Forelimb muscle (tissue), 1 donor: ENCODE data around the gene CHRNB1. TPM values are rescaled to one million over a fixed set of nuclear protein-coding genes. Genes with fewer than 3 reads are reported as not detected.
A peak's percentile ranks its signal among the peaks of the same experiment; 100 is the strongest.

Experiments used
- DNase-seq: peaks from one replicate; pipeline ENCODE4 v3.0.0-alpha.2; 2013; ENCODE audit warnings: low read depth
- polyA plus RNA-seq: library from polyadenylated mRNA; unstranded; fragments of 120-200 nt; gene quantifications from one replicate; pipeline ENCODE4 v1.2.1, GENCODE V29; 2013; ENCODE audit not compliant: insufficient read length

The CHRNB1 gene, protein sequence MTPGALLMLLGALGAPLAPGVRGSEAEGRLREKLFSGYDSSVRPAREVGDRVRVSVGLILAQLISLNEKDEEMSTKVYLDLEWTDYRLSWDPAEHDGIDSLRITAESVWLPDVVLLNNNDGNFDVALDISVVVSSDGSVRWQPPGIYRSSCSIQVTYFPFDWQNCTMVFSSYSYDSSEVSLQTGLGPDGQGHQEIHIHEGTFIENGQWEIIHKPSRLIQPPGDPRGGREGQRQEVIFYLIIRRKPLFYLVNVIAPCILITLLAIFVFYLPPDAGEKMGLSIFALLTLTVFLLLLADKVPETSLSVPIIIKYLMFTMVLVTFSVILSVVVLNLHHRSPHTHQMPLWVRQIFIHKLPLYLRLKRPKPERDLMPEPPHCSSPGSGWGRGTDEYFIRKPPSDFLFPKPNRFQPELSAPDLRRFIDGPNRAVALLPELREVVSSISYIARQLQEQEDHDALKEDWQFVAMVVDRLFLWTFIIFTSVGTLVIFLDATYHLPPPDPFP
- 89.3 TPM for polyA plus RNA-seq

DNA sequence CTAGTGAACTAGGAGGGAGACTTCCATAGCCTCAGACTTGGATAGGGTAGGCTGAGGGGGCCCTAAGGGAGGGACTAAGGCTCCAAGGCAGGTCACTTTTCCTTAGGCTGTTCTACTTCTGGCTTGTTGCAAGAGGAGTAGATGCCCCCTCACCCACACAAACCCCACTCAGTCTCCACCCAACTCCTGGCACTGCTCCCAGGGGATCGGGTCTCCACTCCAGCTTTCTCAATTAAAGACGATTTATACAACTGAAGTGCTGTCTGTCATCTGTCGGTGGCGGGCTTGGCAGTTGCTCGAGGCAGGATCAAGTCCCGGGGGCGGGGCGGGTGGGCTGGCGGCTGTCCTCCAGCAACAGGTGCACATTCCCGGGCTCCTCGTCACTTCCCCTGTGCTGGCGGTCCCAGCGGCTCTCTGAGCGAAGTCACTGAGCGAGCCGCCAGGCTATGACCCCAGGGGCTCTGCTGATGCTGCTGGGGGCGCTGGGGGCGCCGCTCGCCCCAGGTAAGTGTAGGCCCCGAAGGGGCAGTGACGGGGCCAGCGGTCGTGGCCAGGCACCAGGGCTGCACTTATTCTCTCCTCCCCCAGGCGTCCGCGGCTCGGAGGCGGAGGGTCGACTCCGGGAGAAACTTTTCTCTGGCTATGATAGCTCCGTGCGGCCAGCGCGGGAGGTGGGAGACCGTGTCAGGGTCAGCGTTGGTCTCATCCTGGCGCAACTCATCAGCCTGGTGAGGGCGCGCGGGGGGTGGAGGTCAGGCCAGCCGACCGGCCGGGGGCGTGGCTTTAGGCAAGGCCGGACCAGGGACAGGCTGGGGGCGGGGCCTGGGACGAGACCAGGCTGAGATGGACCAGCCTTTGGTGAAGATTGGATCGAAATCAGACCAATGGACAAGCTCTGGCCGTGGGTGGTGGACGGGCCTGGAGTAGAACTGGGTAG, at the start of gene CHRNB1:
TSS of gene CHRNB1 (plus strand) at position 380 of the 937 bp plus-strand sequence. CDS start at position 447, 67 bp downstream.
- DNase-seq: no peak

DNA sequence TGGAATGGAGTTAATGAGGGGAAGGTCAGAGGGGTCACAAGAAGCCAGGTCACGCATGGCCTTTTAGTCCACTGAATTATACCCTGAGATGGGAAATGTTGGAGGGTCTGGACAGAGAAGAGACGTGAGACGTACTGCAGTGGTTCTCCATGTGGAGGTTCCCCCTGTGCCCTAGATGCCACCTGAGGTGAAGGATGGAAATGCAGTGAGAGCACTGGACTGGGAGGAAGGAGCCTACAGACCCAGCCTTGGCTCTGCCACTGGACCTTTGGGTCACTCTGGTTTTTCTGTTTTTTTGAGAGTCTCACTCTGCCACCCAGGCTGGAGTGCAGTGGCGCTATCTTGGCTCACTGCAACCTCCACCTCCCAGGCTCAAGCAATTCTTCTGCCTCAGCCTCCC, 48.7 kb upstream of the CHRNB1 start:
- DNase-seq: no peak

DNA sequence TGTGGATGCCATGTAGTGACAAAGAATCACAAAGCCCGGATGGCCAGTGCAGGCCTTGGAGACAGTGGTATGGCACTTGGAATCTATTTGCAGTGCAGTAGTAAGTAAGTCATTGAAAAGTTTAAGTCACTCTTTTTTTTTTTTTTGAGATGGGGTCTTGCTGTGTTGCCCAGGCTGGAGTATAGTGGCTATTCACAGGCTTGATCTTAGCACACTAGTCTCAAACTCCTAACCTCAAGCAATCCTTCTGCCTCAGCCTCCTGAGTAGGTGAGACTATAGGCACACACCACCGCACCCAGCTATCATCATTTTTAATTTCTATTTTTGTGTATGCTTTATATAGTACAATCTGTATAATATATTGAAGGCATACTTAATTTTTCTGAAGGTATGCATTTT, 46.2 kb upstream of the CHRNB1 start:
- DNase-seq: no peak

DNA sequence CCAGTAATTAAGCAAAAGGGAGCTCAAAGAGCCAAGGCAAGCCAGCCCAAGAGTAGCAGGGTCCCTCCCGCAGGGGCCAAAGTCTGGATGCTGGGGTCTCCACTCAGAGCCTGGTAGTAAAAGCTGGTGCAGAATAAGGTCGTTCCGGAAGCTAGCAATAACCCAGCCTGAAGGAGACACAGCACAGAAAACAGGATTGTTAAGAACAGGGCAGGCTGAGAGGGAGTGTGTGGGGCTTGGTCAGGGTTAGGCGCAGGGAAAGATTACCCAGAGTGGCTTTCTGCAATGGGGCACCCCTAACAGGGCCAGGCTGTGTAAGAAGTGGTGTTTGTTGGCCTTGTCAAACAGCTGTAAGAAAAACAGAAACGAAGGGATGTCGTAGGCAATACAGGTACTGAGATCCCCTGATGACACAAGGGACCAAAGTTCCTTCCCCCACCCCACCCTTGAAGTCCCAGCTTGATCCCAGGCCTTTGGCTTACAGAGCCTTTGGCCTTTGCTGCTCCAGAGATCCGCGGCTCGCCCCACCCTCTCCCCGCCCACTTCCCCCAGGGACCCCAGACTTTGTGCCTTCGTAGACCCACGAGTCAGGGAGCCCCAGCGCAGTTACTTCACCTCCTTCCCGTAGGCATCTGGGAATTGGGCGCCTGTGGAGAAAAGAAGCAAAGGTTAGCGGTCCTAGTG, 41.7 kb upstream of the CHRNB1 start:
- DNase-seq: no peak

DNA sequence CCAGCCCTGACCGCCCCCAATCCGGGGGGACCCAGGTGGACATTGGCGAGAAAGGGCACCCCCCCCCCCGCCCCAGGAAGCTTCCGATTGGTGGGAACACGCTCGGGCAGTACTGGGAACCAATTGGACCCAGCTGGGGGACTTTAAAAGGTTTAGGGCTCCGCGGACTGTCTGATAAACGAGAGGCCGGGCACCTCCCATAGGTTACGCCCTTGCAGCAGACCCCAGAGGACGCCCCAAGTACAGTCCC, 41.2 kb upstream of the CHRNB1 start:
- DNase-seq: no peak

DNA sequence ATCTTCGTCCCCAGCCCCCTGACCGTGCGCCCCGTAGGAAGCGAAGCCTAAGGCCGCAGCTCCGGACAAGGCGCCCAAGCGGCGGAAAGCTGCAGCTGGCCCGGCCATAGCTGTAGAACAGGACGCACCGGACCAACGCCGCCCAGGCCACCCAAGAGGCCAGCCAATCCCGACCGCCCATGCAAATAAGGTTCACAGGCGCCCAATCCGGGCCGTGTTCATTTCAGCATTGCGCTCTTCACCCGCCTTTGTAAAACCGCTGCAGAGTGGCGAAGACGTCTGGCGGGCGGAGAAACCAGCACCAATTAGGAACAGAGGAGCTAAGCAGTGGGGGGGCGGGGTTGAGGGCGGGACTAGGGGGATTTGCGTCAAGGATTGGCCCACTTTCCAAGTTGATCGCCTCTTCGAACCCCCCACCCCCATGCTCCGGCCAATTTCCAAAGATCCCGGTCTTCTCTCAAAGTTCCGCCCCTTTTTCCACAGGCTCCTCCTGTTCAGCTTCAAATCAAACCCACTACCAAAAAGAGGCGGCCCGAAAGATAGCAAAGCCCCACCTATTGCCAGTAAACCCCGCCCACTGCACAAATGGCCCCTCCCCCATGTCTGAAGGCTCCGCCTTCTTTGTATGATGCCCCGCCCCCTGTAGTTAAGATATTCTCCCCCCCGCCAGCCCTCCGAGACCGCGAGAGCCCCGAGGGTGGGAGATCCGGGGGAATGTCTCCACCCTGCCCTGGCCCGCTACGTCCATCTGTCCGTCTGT, 40.7 kb upstream of the CHRNB1 start, which contains the start of gene TMEM256:
TSS of gene TMEM256 (minus strand) at position 121 of the 760 bp plus-strand sequence. CDS start at position 108, 13 bp downstream.
- peak; percentile 97 for DNase-seq

DNA sequence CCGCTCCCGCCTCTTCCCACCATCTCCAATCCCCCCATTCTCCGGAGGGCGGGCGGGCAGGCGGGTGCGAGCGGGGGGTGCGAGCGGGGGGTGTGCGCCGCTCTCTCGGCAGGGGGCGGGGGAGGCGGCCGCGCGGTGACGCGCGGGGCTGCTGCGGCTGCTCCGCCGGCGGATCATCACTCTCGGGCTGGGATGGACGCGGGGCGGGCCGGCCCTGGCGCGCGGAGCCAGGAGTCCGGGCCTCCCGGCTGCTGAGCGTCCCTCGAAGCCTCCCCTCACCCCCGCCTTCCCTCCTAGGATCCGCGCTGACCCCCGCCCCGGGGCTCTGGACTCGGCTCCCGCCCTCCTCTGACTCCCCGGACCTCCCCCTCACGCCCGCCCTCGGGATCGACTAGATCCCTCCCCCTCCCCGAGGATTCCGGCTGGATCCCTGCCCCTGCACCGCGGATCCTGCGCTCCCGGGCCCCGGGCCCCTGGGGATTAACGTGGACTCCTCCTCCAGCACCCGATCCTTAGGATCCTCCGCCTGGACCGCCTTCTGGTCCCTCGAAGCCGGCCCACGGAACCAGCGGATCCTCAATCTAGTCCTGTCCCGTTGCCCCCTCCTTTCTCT, 40.0 kb upstream of the CHRNB1 start:
- DNase-seq: no peak

DNA sequence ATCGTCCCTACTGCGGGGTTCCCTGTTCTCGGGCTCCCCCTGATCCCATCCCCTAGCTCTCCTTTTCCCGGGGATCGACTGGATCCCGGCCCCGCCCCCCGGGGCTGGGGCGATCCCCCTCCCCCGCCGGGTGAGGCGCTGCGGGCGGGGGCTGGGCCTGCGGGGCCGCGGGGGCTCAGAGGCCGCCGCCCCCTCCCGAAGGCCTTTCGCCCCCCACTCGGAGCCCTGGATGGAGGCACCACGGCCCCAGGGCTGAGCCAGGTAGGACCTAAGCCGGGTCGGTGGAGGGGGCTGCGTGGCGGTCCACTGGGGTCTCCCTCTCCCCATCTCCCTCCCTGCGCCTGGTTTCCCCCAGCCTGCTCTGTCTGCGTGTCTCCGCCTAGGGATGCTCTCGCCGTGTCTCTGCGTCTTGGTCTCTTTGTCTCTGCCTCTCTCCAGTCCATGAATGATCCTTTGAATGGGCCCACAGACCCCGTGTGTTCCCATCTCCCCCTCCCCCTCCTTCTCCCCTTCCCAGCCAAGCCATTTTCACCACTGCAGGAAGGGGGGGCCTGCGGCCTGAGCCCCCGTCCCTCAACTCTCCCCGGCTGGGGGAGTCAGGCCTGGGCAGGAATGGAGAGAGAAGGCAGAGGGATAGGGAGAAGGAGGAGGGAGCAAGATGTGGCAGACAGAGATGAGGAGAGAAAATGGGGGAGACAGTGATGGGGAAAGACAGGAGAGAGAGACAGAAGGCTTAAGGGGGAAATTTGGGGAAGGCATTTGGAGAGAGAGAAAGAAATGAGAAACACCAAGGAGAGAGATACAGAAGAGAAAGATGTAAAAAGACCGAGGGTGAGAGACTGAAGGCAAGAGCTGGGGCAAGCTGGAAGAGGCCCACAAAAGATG, 39.3 kb upstream of the CHRNB1 start:
- DNase-seq: no peak

DNA sequence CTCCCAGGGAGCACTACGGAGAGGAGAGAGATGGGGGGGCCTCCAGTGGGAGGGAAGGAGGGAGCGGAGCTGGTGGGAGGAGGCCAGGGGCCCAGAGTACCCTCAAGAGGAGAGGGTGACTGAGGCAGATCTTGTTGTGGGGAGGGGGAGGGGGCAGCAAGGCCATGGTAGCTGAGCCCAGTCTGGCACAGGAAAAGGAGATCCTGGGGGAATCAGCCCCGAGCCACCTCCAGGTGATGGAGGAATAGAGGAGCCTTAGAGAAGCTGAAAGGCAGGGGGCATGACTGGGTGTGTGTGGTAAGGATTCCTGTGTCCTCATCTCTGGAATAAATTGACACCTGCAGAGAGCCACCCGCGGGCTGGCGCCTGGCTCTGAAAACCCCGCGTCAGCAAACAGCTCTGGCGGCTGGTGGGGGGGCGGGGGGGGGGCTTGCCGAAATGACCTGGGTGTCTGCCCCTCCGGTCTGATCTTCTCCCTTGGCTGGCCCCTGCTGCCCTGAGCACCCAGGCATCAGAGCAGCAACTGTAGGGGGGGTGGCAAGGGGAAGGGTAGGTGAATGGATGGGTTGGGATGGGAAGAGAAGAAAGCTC, 38.5 kb upstream of the CHRNB1 start:
- DNase-seq: no peak

DNA sequence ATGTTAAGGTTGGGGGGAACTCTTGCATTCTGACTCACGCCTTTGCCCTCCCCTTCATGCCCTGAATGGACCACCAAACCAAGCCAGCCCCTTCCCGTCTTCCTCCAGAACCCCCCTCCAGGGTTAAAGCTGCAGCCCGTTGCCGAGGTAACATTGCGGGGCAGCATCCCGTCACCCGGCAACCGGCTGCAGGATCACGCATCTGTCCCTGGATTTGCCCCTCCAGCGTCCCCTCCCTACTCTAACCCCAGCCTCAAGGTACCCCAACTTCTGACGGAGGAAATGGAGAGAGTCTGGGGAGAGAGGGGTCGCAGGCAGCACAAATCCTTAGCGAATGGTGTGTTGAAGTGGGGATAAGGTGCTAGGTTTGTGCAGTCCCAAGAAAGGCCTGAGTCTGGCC, 37.8 kb upstream of the CHRNB1 start:
- no peak for DNase-seq

DNA sequence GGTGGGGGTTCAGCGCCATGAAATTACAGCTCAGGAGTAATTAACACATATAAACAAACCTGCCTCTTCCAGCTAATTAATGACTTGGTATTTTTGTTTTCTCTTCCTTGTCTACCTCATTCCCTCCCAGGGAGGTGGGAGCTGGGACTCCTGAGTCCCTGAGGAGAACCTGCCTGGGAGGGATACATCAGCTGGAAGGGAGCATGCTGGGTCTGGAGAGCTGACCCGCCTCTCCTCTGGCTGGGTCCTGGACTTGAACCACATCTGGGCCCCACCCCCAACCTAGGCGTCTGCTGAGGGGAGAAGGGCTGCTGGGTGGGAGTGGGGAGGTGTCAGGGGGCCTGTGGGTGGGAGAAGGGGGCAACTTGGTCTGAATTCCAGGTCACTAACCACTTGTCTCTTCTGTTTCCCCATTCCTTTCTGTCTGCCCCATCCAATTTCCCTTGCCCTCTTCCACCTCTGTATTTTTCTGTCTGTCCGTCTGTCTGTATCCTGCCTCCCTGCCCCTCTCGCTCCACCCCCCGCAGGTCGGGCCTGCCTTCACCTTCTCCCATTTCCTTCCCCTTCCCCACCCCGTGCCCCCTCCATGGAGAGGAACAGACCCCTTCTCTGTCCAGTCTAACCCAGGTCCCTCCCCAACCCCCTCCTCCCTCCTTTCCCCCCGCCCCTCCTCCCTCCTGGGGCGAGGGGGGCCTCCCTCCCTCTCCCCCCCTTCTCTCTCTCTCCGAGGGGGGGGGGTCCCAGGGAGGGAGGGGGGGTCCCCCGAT, 37.2 kb upstream of the CHRNB1 start, which contains the start of gene NLGN2:
TSS of gene NLGN2 (plus strand) at position 361 of the 767 bp plus-strand sequence. CDS start 411 bp downstream, outside the sequence.
- no peak for DNase-seq

DNA sequence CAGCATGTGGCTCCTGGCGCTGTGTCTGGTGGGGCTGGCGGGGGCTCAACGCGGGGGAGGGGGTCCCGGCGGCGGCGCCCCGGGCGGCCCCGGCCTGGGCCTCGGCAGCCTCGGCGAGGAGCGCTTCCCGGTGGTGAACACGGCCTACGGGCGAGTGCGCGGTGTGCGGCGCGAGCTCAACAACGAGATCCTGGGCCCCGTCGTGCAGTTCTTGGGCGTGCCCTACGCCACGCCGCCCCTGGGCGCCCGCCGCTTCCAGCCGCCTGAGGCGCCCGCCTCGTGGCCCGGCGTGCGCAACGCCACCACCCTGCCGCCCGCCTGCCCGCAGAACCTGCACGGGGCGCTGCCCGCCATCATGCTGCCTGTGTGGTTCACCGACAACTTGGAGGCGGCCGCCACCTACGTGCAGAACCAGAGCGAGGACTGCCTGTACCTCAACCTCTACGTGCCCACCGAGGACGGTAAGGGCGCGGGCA, 36.6 kb upstream of the CHRNB1 start:
- no peak for DNase-seq

DNA sequence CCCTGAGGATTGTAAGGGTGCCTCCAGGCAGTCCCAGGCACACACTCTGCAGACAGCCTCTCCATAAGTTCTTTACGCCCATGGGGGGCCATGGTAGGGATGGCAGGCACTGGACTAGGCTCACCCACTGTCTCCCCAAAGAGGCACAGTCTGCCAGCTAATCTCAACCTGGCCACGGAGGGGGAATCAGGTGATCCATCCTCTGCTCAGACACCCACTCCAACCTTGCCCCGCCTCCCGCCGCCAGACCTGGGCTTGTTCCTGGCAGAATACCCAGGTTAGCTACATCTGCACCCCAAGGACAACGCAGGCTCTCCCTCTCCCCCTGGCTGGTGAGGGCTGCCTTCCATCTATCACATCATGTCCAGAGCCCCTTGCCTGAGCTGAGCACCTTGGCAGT, 36.0 kb upstream of the CHRNB1 start:
- DNase-seq: no peak

DNA sequence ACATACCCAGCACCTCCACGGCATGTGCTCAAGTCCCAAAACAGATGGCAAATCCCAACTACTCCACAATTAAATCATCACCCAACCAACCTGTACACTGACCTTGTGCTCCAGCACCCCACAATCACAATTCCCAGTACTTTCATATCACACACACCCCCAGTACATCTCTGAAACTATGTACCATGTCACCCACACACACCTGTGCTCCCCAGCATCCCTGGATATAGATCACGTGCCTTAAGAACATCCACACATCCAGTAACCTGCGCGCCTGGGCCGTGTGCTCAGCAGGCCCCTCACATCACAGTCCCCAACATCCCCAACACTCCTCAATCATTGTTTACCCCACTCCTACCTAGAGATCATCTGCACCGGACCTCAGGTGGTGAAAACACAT, 35.1 kb upstream of the CHRNB1 start:
- DNase-seq: no peak

DNA sequence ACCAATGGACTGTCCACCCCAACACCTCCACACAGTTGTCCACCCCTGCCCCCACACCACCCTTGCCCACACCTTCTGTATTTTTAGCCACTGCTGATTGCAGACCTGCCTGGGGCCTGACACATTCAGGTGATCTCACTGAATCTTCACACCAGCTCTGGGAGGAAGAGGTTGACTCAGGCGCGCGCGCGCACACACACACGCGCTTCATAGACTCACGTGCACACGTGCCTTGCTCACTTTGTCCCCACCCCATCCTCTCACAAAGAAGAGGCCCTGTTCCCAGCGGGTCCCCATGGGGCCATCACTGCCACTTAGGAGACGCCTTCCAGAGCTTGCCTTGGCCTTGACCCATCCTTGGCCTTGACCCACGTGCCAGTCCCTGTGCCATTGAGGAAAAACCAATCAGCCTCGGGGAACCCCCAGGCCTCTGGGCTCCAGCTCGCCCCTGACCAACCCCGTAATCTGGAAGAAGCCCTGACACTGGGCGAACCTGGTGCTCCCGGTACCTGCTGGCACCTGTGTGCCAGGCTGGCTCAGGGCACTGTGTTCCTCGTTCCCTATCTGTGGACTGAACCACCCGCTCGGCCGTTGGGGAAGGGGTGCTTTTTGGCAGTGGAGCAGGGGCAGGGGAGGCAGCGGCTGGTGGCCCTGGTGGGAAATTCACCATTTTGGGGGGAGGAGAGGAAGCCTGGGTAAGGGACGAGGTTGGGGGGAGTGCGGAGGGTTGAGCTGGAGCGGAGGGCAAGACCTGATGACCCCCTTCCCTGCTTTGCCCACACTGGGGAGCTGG, 34.0 kb upstream of the CHRNB1 start:
- no peak for DNase-seq

DNA sequence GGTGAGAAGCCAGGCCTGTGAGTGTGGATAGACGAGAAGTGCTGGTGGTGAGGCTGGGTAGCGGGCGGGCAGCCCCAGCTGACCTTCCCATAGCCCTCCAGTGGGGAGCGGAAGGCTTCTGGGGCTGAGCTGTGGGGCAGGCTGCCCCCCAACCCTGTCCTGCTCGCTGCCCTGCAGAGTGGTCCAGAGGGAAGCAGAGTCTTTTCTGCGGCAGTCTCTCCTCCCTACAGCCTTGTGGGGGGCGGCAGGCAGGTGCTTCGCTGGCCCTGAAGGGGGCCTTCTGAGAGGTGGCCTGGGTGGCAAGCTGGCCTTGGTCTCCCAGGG, 33.5 kb upstream of the CHRNB1 start:
- DNase-seq: no peak

DNA sequence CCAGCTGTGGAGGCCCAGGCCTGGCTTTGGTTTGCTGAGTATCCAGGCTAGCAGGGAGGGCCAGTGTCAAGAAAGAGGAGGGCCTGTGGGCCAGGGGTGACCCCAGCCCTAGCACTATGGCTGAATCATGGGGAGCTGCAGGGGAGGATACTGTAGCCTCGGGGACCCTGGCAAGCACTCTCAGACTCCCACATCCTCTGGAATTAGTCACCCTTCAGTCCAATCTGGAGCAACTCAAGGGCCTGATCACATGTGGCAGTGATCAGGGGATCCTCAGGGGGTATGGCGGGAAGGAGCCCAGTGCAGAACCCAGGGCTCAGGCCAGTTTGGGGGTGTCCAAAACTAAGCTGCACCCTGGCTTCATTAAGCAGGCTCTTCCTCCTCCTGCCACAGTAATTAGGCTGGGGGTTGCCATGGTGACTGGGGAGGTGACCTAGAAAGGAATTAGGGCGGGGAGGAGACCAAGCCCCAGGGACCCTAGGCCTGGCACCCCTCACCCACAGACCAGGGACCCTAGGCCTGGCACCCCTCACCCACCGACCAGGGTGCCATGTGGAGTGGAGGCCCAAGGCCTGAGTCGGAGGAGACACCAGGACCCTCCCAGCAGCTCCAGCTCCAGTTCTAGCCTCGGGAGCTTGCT, 31.4 kb upstream of the CHRNB1 start:
- DNase-seq: no peak
